ENCODE results near the gene RAB29.

- TF ChIP-seq POLR2AphosphoS5 (IDR thresholded peaks at IDR 0.05; ENCODE audit: insufficient read depth, low read depth, low read length) (no peak), CTCF (IDR thresholded peaks at IDR 0.05; ENCODE audit: extremely low read depth in 1 of 2, insufficient read depth in 1 of 2, low read depth in 1 of 2, low read length in 2 of 2) (no peak), EZH2 (IDR thresholded peaks at IDR 0.05; ENCODE audit: borderline replicate concordance, low read depth, low read length, severe bottlenecking) (no peak), POLR2A (IDR thresholded peaks at IDR 0.05; ENCODE audit: low read depth, low read length) (no peak)
These were observed 11.3 kb upstream of the RAB29 start for GRCh38 chr1:205786601-205787000.

Measured in endothelial cell of umbilical vein (primary cell).